ENCODE measurements around the gene PRMT1. TPM values are rescaled to one million over a fixed set of nuclear protein-coding genes. Genes with fewer than 3 reads are reported as not detected.

Gene PRMT1
- total RNA-seq (2016; rRNA removed; fragmentation: Illumina TruSeq; extraction: Trizol) (324 and 372 TPM in 2 replicates), polyA plus RNA-seq (2011; rRNA removed) (374 and 400 TPM in 2 replicates), polyA minus RNA-seq (2011; rRNA and poly(A)+ RNA removed; ENCODE audit: low replicate concordance) (504 and 617 TPM in 2 replicates), Bru-seq, nascent RNA (percentile 83 among the genes with signal in this experiment), BruChase-seq, experiment 1, labeled RNA remaining after a 6-hour chase (percentile 97 among the genes with signal in this experiment), BruChase-seq, experiment 2, labeled RNA remaining after a 2-hour chase (percentile 94 among the genes with signal in this experiment)
- 103 and 108 TPM in 2 replicates for total RNA-seq (2016; cell fraction: cytosol; rRNA removed; fragmentation: Illumina TruSeq; extraction: Trizol; ENCODE audit: low read depth)
- total RNA-seq (2016; cell fraction: insoluble cytoplasmic fraction; rRNA removed; fragmentation: Illumina TruSeq; extraction: Trizol), result 334 and 405 TPM in 2 replicates
- 115 and 120 TPM in 2 replicates for total RNA-seq (2016; cell fraction: membrane; rRNA removed; fragmentation: Illumina TruSeq; extraction: Trizol)
- 123 and 139 TPM in 2 replicates for total RNA-seq (2016; cell fraction: nucleus; rRNA removed; fragmentation: Illumina TruSeq; extraction: Trizol)
- polyA plus RNA-seq (2011; cell fraction: cytosol; rRNA removed), result 396 and 593 TPM in 2 replicates
- 354 and 430 TPM in 2 replicates for polyA plus RNA-seq (2011; cell fraction: nucleus; rRNA removed)
- polyA plus RNA-seq (2012), result 181 and 214 TPM in 2 replicates
- 80.1 and 82.6 TPM in 2 replicates for polyA plus RNA-seq (2016; cell fraction: cytosol; fragmentation: Illumina TruSeq; extraction: Trizol; ENCODE audit: low read depth)
- 379 and 381 TPM in 2 replicates for polyA plus RNA-seq (2016; cell fraction: insoluble cytoplasmic fraction; fragmentation: Illumina TruSeq; extraction: Trizol; ENCODE audit: low read depth)
- polyA plus RNA-seq (2016; cell fraction: membrane; fragmentation: Illumina TruSeq; extraction: Trizol; ENCODE audit: low read depth), result 86.8 and 91.7 TPM in 2 replicates
- polyA plus RNA-seq (2016; cell fraction: nucleus; fragmentation: Illumina TruSeq; extraction: Trizol; ENCODE audit: insufficient read depth, low read depth), result 224 and 236 TPM in 2 replicates
- 158 and 170 TPM in 2 replicates for polyA minus RNA-seq (2011; cell fraction: cytosol; rRNA and poly(A)+ RNA removed)
- polyA minus RNA-seq (2011; cell fraction: nucleus; rRNA and poly(A)+ RNA removed), result 133 and 141 TPM in 2 replicates
- long read RNA-seq, experiment 1, transcript PRMT1-201 (10 exons, 1,393 nt), result major isoform, 219 of 268 reads
- long read RNA-seq, experiment 1, transcript PRMT1-202 (11 exons, 1,327 nt), result minor isoform, 16 of 268 reads
- long read RNA-seq, experiment 1, partial matches to known transcripts, result 14 of 268 reads
- long read RNA-seq, experiment 1, other reads (novel, unspliced or antisense), result 19 of 268 reads
- long read RNA-seq, experiment 2, transcript PRMT1-201 (10 exons, 1,393 nt), result major isoform, 373 of 713 reads
- long read RNA-seq, experiment 2, transcript PRMT1-202 (11 exons, 1,327 nt), result minor isoform, 64 of 713 reads
- long read RNA-seq, experiment 2, partial matches to known transcripts, result 150 of 713 reads
- long read RNA-seq, experiment 2, other reads (novel, unspliced or antisense), result 126 of 713 reads

DNA sequence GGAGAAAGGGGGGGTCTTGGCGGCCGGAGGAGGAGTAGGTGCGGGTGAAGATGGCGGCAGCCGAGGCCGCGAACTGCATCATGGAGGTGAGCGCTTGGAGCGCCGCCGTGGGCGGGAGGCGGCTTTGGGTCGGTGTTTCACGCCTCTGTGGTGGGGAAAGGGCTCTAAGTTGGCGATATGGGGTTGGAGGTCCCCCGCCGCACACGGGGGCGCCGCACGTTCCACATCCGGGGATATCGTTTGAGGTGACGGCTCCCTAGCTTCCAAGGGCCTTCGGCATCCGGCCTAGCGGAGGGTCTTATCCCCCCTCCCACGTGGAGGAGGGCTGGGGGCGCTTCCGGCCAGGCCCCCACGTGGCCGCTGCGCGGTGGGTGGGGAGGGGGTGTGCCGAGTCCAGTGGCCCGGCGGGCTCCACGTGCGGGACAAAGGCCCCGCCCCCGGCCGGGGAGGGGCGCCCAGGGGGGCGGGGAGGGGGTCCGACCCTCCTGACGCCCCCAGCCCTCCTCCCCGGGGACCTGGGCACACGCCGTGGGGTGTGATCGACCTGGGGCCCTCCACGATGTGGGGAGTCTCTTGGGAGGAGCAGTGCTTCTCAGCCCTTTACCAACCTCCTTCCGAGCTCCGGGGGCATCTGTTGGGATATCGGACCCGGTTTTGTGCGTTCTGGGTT lies at the start of gene PRMT1:
PRMT1 (plus strand) TSS at position 41 of the 670 bp plus-strand sequence; CDS start at position 51, 10 bp downstream.
- H3K9ac ChIP-seq (ENCODE audit: insufficient read depth, low read depth, low read length), result peak within 1 kb of the TSS; percentile 95
- peak within 1 kb of the TSS; percentile 95 for H3K27ac ChIP-seq (ENCODE audit: extremely low read length, insufficient read depth, low read length)
- FAIRE-seq, result no peak
- WGBS (ENCODE audit: low lambda C conversion rate), result 7% methylated on average over 12 of the region's 57 CpGs
- no peaks in the 10 kb centered on the region for H3K27me3 ChIP-seq (ENCODE audit: control insufficient read depth in 1 of 2, insufficient read depth in 2 of 2, low read length in 2 of 2)
- peak within 1 kb of the TSS; percentile 92 to 99 (median 99) for H3K4me3 ChIP-seq (replicated peaks in 1 of 3; ENCODE audit: insufficient read depth in 1 of 3, low read depth in 2 of 3, low read length in 3 of 3)
- in situ Hi-C loops (cut with HindIII; ENCODE audit: extremely low pct_ligation_motif_present, low pct_unique_long_range_greater_than_20kb), result loop anchor here (10.0 kb wide), 1 partner anchor 83 kb away; the partner anchor contains the start of gene PRR12
- H3K9me3 ChIP-seq (ENCODE audit: low read length), result no peaks in the 10 kb centered on the region
- peak within 1 kb of the TSS; percentile 97 for H2AFZ ChIP-seq (ENCODE audit: low read length)
- peaks cover 3 to 17% of the 10 kb centered on the region in 2 experiments for H3K36me3 ChIP-seq (replicated peaks in 1 of 2; ENCODE audit: control insufficient read depth in 1 of 2, insufficient read depth in 2 of 2, low read length in 2 of 2)
- ChIA-PET CTCF (ENCODE audit: low intra/inter-chr PET ratio, low total read pairs) (interaction anchor here (1.7 kb wide), 1 partner anchor 107 kb away, joined by 5 read pairs; no protein-coding TSS in a partner anchor), POLR2A (interaction anchor here (0.6 to 3.8 kb wide), 22 partner anchors 10 to 684 kb away, joined by 3 to 77 read pairs (median 4); partner anchors contain the start of genes ADM5, AP2A1, BCL2L12 and FCGRT)
- peaks cover 39% of the 10 kb centered on the region for H3K4me1 ChIP-seq (ENCODE audit: insufficient read depth, low read length)
- peaks cover 41% of the 10 kb centered on the region for H3K79me2 ChIP-seq (ENCODE audit: insufficient read depth, low read length)
- peak within 1 kb of the TSS; percentile 86 for H3K4me2 ChIP-seq (ENCODE audit: low read depth, low read length)
- TSS peak; percentile 57 for BruUV-seq (replicated peaks)
- intact Hi-C loops (cut with micrococcal nuclease; ENCODE audit: unreplicated experiment), result loop anchor here (2.0 to 5.0 kb wide), 2 partner anchors 35 to 97 kb away; partner anchors contain the start of genes NOSIP, PRRG2, RRAS and SCAF1
- peaks cover 37% of the 10 kb centered on the region for H4K20me1 ChIP-seq (ENCODE audit: insufficient read depth, low read length)
- peak; percentile 19 for ATAC-seq
- DNase-seq (ENCODE audit: low spot score), result peak; percentile 35
- TF ChIP-seq IKZF4 (CRISPR knock-in tag; IDR thresholded peaks at IDR 0.05; ENCODE audit: borderline replicate concordance, low read depth, not compliant biosample characterization) (peak; percentile 10), NR2F6 (IDR thresholded peaks at IDR 0.05) (no peak), NR2F6 (CRISPR knock-in tag; IDR thresholded peaks at IDR 0.05) (peak; percentile 20; the same call in 1 of the 2 replicates), RELA (CRISPR knock-in tag; IDR thresholded peaks at IDR 0.05) (no peak; the same call in 1 of the 2 replicates), ZNF605 (CRISPR knock-in tag; IDR thresholded peaks at IDR 0.05) (peak; percentile 29; the same call in 1 of the 2 replicates)
- TF ChIP-seq, protein P1, sequence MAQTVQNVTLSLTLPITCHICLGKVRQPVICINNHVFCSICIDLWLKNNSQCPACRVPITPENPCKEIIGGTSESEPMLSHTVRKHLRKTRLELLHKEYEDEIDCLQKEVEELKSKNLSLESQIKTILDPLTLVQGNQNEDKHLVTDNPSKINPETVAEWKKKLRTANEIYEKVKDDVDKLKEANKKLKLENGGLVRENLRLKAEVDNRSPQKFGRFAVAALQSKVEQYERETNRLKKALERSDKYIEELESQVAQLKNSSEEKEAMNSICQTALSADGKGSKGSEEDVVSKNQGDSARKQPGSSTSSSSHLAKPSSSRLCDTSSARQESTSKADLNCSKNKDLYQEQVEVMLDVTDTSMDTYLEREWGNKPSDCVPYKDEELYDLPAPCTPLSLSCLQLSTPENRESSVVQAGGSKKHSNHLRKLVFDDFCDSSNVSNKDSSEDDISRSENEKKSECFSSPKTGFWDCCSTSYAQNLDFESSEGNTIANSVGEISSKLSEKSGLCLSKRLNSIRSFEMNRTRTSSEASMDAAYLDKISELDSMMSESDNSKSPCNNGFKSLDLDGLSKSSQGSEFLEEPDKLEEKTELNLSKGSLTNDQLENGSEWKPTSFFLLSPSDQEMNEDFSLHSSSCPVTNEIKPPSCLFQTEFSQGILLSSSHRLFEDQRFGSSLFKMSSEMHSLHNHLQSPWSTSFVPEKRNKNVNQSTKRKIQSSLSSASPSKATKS (CRISPR knock-in tag; IDR thresholded peaks at IDR 0.05), result no peak
- TF ChIP-seq, protein P2, sequence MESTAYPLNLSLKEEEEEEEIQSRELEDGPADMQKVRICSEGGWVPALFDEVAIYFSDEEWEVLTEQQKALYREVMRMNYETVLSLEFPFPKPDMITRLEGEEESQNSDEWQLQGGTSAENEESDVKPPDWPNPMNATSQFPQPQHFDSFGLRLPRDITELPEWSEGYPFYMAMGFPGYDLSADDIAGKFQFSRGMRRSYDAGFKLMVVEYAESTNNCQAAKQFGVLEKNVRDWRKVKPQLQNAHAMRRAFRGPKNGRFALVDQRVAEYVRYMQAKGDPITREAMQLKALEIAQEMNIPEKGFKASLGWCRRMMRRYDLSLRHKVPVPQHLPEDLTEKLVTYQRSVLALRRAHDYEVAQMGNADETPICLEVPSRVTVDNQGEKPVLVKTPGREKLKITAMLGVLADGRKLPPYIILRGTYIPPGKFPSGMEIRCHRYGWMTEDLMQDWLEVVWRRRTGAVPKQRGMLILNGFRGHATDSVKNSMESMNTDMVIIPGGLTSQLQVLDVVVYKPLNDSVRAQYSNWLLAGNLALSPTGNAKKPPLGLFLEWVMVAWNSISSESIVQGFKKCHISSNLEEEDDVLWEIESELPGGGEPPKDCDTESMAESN (CRISPR knock-in tag; conservative IDR thresholded peaks at IDR 0.05), result peak; percentile 52; the same call in 1 of the 2 replicates

All from HepG2 (cell line).